D721Med (cell line): Measurements from ENCODE around the gene NUP205.

Experiments
- DNase-seq: peaks from one replicate; pipeline ENCODE4 v3.0.0; 2011; ENCODE audit warnings: low spot score; ENCODE audit not compliant: insufficient read length
- FAIRE-seq: peaks from 2 replicates; lab custom pipeline; 2011; peaks lifted over from hg19 to GRCh38; lab: Jason Lieb, UNC
- TF ChIP-seq, protein P1 (sequence below): IDR thresholded peaks from 2 replicates; pipeline ENCODE4 v1.5.1; 2012; ENCODE audit warnings: mild to moderate bottlenecking, control low read depth; ENCODE audit not compliant: insufficient read depth; ENCODE audit errors: missing control alignments

NUP205 gene

DNA sequence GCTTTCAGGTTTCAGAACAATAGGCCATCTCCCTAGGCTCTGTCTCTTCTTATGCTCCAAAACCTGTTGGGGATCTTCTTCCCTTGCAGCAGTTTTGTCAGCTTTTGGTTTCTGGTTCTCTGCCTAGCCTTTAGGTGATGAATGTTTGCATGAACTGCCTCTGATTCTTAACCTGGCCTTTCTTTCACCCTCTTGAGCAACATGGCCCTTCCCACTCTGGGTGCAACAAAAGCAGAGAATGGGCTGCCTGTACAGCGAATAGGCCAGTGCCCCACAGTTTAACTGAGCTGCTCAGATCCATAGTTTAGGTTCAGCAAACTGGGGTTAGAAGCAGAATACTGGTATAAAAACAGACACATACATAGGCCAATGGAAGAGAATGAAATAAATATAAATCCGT lies 18.1 kb upstream of the NUP205 start:
- FAIRE-seq: no peak
- TF ChIP-seq, protein P1, sequence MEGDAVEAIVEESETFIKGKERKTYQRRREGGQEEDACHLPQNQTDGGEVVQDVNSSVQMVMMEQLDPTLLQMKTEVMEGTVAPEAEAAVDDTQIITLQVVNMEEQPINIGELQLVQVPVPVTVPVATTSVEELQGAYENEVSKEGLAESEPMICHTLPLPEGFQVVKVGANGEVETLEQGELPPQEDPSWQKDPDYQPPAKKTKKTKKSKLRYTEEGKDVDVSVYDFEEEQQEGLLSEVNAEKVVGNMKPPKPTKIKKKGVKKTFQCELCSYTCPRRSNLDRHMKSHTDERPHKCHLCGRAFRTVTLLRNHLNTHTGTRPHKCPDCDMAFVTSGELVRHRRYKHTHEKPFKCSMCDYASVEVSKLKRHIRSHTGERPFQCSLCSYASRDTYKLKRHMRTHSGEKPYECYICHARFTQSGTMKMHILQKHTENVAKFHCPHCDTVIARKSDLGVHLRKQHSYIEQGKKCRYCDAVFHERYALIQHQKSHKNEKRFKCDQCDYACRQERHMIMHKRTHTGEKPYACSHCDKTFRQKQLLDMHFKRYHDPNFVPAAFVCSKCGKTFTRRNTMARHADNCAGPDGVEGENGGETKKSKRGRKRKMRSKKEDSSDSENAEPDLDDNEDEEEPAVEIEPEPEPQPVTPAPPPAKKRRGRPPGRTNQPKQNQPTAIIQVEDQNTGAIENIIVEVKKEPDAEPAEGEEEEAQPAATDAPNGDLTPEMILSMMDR: no peak

DNA sequence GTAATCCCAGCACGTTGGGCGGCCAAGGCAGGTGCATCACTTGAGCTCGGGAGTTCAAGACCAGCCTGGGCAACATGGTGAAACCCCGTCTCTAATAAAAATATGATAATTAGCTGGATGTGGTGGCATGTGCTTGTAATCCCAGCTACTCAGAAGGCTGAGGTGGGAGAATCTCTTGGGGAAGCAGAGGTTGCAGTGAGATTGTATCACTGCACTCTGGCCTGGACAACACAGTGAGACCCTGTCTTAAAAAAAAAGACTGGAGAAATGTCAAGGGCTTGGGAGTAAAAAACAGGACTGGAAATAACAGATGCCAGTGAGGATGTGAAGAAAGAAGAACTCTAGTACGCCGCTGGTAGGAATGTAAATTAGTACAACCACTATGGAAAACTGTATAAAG lies 16.7 kb upstream of the NUP205 start:
- TF ChIP-seq, protein P1: no peak
- DNase-seq (no peak), FAIRE-seq (no peak)

More for the DNA sequence above, 18.1 kb upstream of the NUP205 start:
- no peak for DNase-seq

DNA sequence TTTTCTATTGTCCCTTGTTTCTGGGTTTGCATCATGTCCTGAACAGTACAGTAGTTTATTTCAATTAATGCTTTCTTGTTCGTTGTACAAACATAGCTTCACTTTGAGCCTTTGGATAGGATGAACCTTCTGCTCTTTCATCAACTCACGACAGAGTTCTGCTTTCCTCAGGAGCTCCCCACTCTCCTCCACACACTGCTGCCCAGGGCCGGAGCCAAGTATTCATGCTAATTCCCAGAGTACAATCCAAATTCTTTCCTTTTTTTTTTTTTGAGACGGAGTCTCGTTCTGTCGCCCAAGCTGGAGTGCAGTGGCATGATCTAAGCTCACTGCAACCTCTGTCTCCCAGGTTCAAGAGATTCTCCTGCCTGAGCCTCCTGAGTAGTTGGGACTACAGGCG lies 7.5 kb upstream of the NUP205 start:
- TF ChIP-seq, protein P1: no peak
- FAIRE-seq: no peak

DNA sequence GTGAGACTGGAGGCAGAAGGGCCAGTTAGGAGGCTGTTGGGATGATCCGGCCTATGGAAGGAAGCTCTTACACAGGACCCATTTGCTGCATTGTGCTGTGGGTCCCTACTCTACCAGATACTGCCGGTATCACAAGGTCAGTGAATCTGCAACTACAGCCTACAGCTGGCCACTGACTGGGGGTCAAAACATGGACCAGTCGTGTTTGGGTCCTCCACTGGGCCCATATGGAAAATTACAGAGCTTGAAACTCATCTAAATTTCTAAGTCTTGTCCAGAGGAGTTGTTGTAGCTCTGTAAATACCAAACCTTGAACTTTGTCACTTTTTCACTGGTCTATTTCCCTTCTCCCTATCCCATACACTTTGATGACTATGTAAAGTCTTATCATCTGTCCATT lies 5.6 kb upstream of the NUP205 start:
- DNase-seq (no peak), FAIRE-seq (no peak)
- TF ChIP-seq, protein P1: no peak

More for the DNA sequence above, 7.5 kb upstream of the NUP205 start:
- no peak for DNase-seq

DNA sequence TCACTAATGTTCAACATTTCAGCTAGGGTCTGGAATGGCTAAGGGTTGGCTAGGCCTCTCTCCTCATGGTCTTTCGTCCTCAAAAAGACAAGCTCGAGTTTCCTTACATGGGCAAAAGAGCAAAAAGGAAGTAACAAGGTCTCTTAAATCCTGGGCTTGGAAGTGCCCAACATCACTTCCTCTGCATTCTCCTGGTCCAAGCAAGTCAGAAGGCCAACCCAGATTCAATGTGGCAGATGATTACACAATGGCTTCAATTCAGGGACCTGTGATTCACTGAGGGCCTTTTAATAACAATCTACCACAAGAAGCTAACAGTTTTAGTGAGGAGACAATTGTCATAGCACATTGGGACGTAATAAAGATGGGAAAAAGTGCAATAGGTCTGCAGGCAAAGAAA lies 4.4 kb upstream of the NUP205 start:
- TF ChIP-seq, protein P1: no peak
- DNase-seq (no peak), FAIRE-seq (no peak)

DNA sequence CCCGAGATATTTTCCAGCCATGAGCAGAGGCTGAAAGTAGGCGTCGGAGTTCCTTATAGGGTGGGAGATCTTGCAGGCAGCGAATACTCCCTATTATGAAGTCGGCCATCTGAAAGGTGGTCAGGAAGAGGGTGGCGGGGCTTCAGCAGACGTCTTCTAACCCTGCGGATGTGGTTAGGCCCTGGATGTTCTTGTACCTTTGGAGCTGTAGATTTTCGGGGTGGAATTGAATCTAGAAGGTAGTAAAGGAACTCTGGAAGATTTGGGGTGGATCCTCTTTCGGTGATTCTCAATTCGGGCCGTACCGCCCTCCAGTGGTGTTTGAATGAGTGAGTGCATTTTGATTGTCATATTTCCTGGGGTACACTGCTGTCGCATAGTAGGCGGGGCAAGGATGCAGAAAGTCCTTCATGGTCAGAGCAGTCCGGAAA lies 635 bp downstream of the NUP205 start:
- FAIRE-seq (no peak), DNase-seq (peak; percentile 28)
- TF ChIP-seq, protein P1: peak; percentile 57

DNA sequence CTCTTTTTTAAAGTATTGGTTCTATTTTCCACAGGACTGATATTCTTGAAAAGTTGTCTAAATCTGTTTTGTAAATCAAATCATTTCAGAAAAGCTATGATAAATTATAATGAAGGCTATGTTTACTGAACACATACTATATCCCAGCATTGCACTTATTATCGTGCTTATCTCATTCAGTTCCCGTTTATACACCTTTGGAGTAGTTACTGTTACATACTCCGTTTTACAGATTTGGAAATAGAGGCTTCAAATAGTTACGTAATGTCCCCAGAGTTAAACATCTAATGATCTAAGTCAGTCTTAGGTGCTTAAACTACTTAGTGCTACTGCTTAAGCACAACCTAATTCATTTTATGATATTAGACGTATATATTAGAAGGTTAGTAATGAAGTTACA lies 1.2 kb downstream of the NUP205 start:
- DNase-seq (no peak), FAIRE-seq (no peak)
- TF ChIP-seq, protein P1: no peak
